Body of pancreas (tissue), 4 donors: ENCODE data around the gene MTPN. TPM values are rescaled to one million over a fixed set of nuclear protein-coding genes. Genes with fewer than 3 reads are reported as not detected.

Experiments
- ATAC-seq: fragments of 150-250 bp; one replicate; pipeline ENCODE4 v1.9.1; 2016
- DNase-seq, 4 donors: peaks; one replicate each; pipeline ENCODE4 v3.0.0-alpha.2; 2019
- H3K27ac ChIP-seq, 4 donors: fragments of 200-600 bp; sonication (generic); 1 replicate in 3 of 4; 2 replicates in 1 of 4; pipeline versions ENCODE4 v1.5.1 to v1.6.1; 2016 to 2019; ENCODE audit warnings: mild to moderate bottlenecking in 1 of 4, mixed read lengths in 1 of 4, moderate library complexity in 1 of 4
- H3K27me3 ChIP-seq, 2 donors: fragments of 200-600 bp; sonication (generic); one replicate each; pipeline ENCODE4 v1.6.0; 2016; ENCODE audit warnings: mild to moderate bottlenecking in 1 of 2
- H3K36me3 ChIP-seq, 2 donors: fragments of 200-600 bp; sonication (generic); replicated peaks in 1 of 2; 2 replicates each; pipeline ENCODE4 v1.5.1; 2016; ENCODE audit warnings: low read depth in 2 of 2; ENCODE audit not compliant: insufficient read depth in 1 of 2
- H3K4me1 ChIP-seq: fragments of 200-600 bp; sonication (generic); one replicate; pipeline ENCODE4 v1.6.0; 2016
- H3K4me3 ChIP-seq, 2 donors: fragments of 200-600 bp; sonication (generic); 1 replicate in 1 of 2; 2 replicates in 1 of 2; pipeline ENCODE4 v1.5.1; 2016 to 2019
- H3K9me3 ChIP-seq, 3 donors: fragments of 200-600 bp; sonication (generic); 1 replicate in 2 of 3; 2 replicates in 1 of 3; pipeline ENCODE4 v1.5.1; 2016
- CTCF ChIP-seq, 7 experiments: fragments of 450-650 bp in 4 of 7; fragments of 200-600 bp in 3 of 7; sonication (generic) in 3 of 7; IDR thresholded peaks; one replicate each; pipeline ENCODE4 v1.5.1; 2016 to 2019; ENCODE audit warnings: antibody characterized with exemption in 7 of 7
- POLR2A ChIP-seq, 3 donors: fragments of 450-650 bp; IDR thresholded peaks; one replicate each; pipeline ENCODE4 v1.6.1; 2016; ENCODE audit warnings: antibody characterized with exemption in 3 of 3, mild to moderate bottlenecking in 2 of 3
- WGBS, 2 donors: methylation state at CpG; one replicate each; pipeline ENCODE4 v1.1.5; 2017; 5-methylcytosine and 5-hydroxymethylcytosine counted together
- intact Hi-C: fragments of 100-400 bp; cut with DNase I; formaldehyde crosslinking; loops from one replicate; pipeline ENCODE4 v1.15.1; 2023
- total RNA-seq, 2 donors: library from RNA; depleted of rRNA; stranded (reverse); fragments of >200 nt; gene quantifications; one replicate each; pipeline ENCODE4 v1.1.0, GENCODE V29; 2016

Gene MTPN
- total RNA-seq, 2 donors from 2014 or later, result 23.1 to 25.1 TPM

GRCh38 chr7:135943134-135943879 is 33.9 kb downstream of the MTPN start:
- H3K36me3 ChIP-seq, result no peaks in the 10 kb centered on the region
- TF ChIP-seq POLR2A (IDR thresholded peaks at IDR 0.05), result no peak
- no peak for TF ChIP-seq CTCF (IDR thresholded peaks at IDR 0.05)
- H3K9me3 ChIP-seq, result no peaks in the 10 kb centered on the region
- ATAC-seq, result no peak
- no peak overlapping the region for H3K27ac ChIP-seq
- H3K4me1 ChIP-seq, result no peaks in the 10 kb centered on the region
- WGBS, 2 donors, result 73 to 80% methylated on average over 3 of the region's 3 CpGs
- DNase-seq, result no peak
- intact Hi-C loops, result no loop called here
- no peak overlapping the region for H3K4me3 ChIP-seq
- H3K27me3 ChIP-seq, result no peaks in the 10 kb centered on the region

GRCh38 chr7:135942614-135943013 is 34.5 kb downstream of the MTPN start:
- Histone ChIP-seq H3K27ac (no peak overlapping the region), H3K4me1 (peaks cover 2% of the 10 kb centered on the region), H3K27me3 (no peaks in the 10 kb centered on the region), H3K9me3 (no peaks in the 10 kb centered on the region), H3K36me3 (no peaks in the 10 kb centered on the region), H3K4me3 (no peak overlapping the region)
- ATAC-seq, result no peak
- DNase-seq, result no peak
- intact Hi-C loops, result no loop called here
- WGBS, 2 donors, result 91 to 98% methylated on average over 2 of the region's 2 CpGs
- TF ChIP-seq CTCF (IDR thresholded peaks at IDR 0.05), result no peak
- TF ChIP-seq POLR2A (IDR thresholded peaks at IDR 0.05), result no peak

GRCh38 chr7:135940077-135941075 is 36.8 kb downstream of the MTPN start:
- intact Hi-C loops, result no loop called here
- Histone ChIP-seq H3K27ac (no peak overlapping the region), H3K27me3 (no peaks in the 10 kb centered on the region), H3K4me1 (peaks cover 16% of the 10 kb centered on the region), H3K4me3 (no peak overlapping the region), H3K36me3 (no peaks in the 10 kb centered on the region), H3K9me3 (no peaks in the 10 kb centered on the region)
- WGBS, 2 donors, result 92 to 94% methylated on average over 3 of the region's 3 CpGs
- DNase-seq (no peak), ATAC-seq (no peak)
- TF ChIP-seq POLR2A (IDR thresholded peaks at IDR 0.05), result no peak
- no peak for TF ChIP-seq CTCF (IDR thresholded peaks at IDR 0.05)

GRCh38 chr7:135939261-135939812 is 37.8 kb downstream of the MTPN start:
- Histone ChIP-seq H3K9me3 (no peaks in the 10 kb centered on the region), H3K36me3 (no peaks in the 10 kb centered on the region), H3K27me3 (no peaks in the 10 kb centered on the region), H3K4me3 (no peak overlapping the region), H3K4me1 (peaks cover 16% of the 10 kb centered on the region), H3K27ac (no peak overlapping the region)
- intact Hi-C loops, result no loop called here
- TF ChIP-seq CTCF (IDR thresholded peaks at IDR 0.05), result no peak
- no peak for TF ChIP-seq POLR2A (IDR thresholded peaks at IDR 0.05)
- no peak for ATAC-seq
- DNase-seq, result no peak
- 74 to 75% methylated on average over 8 of the region's 8 CpGs for WGBS, 2 donors
